T-helper 1 cell (primary cell): Measurements from ENCODE around the gene GCC1.
"Not testable (repeated sequence)": the region's sequence is repeated elsewhere in the genome, so short reads cannot be mapped to it uniquely, and the experiment has no call there.

Experiments
- DNase-seq, 5 donors: peaks; one replicate each; pipeline ENCODE4 v3.0.0-alpha.2; 2012 to 2020

The GCC1 gene

DNA sequence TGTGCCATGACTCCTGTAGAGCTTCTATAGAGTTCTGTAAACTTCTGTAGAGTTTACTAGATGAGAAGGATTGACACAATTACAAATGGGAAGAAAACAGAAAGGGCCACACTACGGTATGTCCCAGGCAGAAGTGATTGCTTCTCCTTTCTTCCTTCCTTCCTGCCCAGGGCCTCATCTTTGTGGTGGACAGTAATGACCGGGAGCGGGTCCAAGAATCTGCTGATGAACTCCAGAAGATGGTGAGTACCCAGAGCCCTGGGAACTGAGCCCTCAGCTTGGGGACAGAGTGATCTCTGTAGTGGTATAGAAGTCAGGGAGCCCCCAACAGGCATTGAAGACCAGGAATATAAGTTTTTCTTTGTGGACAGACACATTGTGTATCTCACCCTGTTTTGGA is 4.5 kb upstream of the GCC1 start:
- DNase-seq = no peak

GRCh38 chr7:127588697-127589482 is 3.5 kb upstream of the GCC1 start:
- DNase-seq = peak in 3 of 5 donors; percentile 15 to 22 (median 18)

- DNase-seq = peak; percentile 79 to 88 (median 82)
These were observed 2.8 kb upstream of the GCC1 start, which contains the start of gene ARF5 for GRCh38 chr7:127588019-127588696. Gene ARF5 (plus strand): TSS chr7:127588411. CDS start chr7:127588499, 88 bp downstream.

GRCh38 chr7:127587663-127588018 is 2.2 kb upstream of the GCC1 start:
- DNase-seq = no peak

DNA sequence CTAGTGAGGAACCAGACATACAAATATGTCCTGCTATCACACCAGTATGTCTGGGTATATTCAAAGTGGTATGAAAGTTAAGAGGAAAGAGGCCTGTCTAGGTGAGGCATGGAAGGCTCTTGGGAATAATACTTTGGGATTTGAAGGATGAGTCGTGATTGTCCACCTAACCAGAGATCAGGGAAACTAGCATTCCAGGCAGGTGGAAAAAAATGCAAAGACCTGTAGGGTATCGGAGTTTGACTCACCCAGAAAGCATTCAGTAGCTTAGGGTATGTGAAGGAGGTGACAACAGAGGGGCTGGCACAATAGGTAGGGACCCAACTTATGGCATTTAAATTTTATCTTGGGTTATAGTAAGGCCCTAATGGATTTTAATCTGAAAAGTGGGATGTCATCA is 950 bp upstream of the GCC1 start:
- no peak for DNase-seq

- DNase-seq = no peak
These were observed 750 bp downstream of the GCC1 start for GRCh38 chr7:127584648-127585043.

- DNase-seq = no peak
These were observed 3.0 kb downstream of the GCC1 start for GRCh38 chr7:127582361-127582760.

- no peak for DNase-seq
These were observed 3.7 kb downstream of the GCC1 start for GRCh38 chr7:127581716-127582115.

GRCh38 chr7:127580612-127581011 is 4.8 kb downstream of the GCC1 start:
- DNase-seq = no peak

GRCh38 chr7:127578711-127579275 is 6.6 kb downstream of the GCC1 start:
- DNase-seq = no peak

GRCh38 chr7:127578036-127578684 is 7.2 kb downstream of the GCC1 start:
- no peak for DNase-seq

- DNase-seq = no peak
These were observed 13.5 kb downstream of the GCC1 start for GRCh38 chr7:127571741-127572505.

DNA sequence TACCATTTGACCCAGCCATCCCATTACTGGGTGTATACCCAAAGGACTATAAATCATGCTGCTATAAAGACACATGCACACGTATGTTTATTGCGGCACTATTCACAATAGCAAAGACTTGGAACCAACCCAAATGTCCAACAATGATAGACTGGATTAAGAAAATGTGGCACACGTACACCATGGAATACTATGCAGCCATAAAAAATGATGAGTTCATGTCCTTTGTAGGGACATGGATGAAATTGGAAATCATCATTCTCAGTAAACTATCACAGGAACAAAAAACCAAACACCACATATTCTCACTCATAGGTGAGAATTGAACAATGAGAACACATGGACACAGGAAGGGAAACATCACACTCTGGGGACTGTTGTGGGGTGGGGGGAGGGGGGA is 17.4 kb downstream of the GCC1 start:
- not testable (repeated sequence) for DNase-seq

GRCh38 chr7:127566242-127566641 is 19.2 kb downstream of the GCC1 start:
- no peak for DNase-seq

- no peak for DNase-seq
These were observed 27.6 kb downstream of the GCC1 start for GRCh38 chr7:127557803-127558202.

- no peak for DNase-seq
These were observed 29.0 kb downstream of the GCC1 start for GRCh38 chr7:127556404-127556803.

- no peak for DNase-seq
These were observed 33.5 kb downstream of the GCC1 start for GRCh38 chr7:127551941-127552340.

GRCh38 chr7:127550247-127550646 is 35.1 kb downstream of the GCC1 start:
- DNase-seq = no peak

DNA sequence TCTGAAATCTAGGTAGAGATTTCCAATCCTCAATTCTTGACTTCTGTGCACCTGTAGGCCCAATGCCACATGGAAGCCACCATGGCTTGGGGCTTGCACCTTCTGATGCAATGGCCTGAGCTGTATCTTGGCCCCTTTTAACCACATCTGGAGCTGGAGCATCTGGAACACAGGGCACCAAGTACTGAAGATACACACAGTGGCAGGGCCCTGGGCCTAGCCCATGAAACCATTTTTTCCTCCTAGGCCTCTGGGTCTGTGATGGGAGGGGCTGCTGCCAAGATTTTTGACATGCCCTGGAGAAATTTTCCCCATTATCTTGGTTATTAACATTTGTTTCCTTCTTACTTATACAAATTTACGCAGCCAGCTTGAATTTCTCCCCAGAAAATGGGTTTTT is 39.1 kb downstream of the GCC1 start:
- DNase-seq = no peak

DNA sequence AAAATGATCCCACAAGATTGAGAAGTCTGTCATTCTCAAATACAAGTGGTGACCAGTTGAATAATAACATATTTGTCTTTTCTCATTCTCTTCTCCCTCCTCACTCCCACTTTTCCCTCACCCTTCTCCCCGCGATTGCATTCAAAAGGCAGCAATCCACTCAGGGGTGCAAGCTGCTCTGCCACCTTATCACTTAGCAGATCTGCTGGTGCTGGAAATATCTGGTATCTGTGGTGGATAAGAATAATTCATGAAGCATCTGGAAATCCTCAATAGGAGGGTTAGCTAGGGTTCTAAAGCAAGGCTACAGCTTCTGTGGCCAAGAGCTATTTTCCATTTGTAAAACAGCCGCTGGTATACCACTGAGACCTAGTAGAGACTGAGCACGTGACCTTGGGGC is 43.8 kb downstream of the GCC1 start:
- no peak for DNase-seq

DNA sequence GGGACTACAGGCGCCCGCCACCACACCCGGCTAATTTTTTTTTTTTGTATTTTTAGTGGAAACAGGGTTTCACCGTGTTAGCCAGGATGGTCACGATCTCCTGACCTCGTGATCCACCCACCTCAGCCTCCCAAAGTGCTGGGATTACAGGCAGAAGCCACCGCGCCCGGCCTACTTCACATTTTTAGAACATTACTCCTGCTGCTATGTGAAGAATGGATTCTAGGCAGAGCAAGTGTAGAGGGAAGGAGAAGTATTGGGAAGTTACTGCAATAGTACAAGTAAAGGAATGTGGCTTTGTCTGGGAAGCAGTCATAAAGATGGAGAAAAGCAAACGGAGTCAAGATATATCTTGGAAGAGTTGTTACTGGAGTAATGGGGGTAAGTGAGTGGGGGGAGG is 44.9 kb downstream of the GCC1 start:
- DNase-seq = not testable (repeated sequence)

DNA sequence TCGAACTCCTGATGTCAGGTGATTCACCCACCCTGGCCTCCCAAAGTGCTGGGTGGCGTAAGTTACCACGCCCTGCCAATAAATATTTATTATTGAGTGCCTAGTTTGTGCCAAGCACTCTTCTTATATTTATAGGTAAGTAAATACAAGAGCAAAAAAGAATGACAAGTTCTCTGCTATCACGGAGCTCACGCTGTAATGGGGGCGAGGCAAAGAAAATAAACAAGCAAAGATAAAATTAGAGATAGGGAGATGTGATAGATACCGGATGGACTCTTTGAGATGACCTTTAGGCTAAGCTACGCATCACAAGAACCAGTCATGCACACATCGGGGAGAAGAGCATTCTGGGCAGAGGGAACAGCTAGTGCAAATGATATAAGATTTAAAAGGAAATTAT is 46.3 kb downstream of the GCC1 start:
- DNase-seq = no peak

- DNase-seq = no peak
These were observed 48.7 kb downstream of the GCC1 start for GRCh38 chr7:127536741-127537140.
